HEK293T (cell line): Measurements from ENCODE around the gene MYLK.
"Not testable (repeated sequence)": the region's sequence is repeated elsewhere in the genome, so short reads cannot be mapped to it uniquely, and the experiment has no call there.

Source experiments
- CTCF ChIA-PET: fragments of 350-600 bp; formaldehyde crosslinking; extraction: SDS; loops from one replicate; lab custom pipeline; 2021; ENCODE audit warnings: antibody characterized with exemption, inconsistent platforms; lab: Yijun Ruan, JAX
- POLR2A ChIA-PET: fragments of 350-600 bp; formaldehyde crosslinking; extraction: SDS; loops from one replicate; lab custom pipeline; 2020; ENCODE audit warnings: antibody characterized with exemption, inconsistent platforms; lab: Yijun Ruan, JAX
- DNase-seq: peaks from one replicate; pipeline ENCODE4 v3.0.0; 2012; ENCODE audit warnings: mixed read lengths; ENCODE audit errors: extremely low spot score
- ARNT ChIP-seq: fragments of 450-650 bp; IDR thresholded peaks from 2 replicates; pipeline ENCODE4 v1.6.1; 2017; ENCODE audit warnings: mild to moderate bottlenecking
- BHLHE40 ChIP-seq: fragments of 450-650 bp; IDR thresholded peaks from 2 replicates; pipeline ENCODE4 v1.6.1; 2016; ENCODE audit warnings: mild to moderate bottlenecking, moderate library complexity, borderline replicate concordance
- CTBP1 ChIP-seq: fragments of 450-650 bp; IDR thresholded peaks from 2 replicates; pipeline ENCODE4 v1.6.1; 2016; ENCODE audit warnings: borderline replicate concordance
- ELF4 ChIP-seq: fragments of 450-650 bp; IDR thresholded peaks from 2 replicates; pipeline ENCODE4 v1.6.1; 2017; ENCODE audit warnings: antibody characterized with exemption
- FOXA1 ChIP-seq: fragments of 450-650 bp; IDR thresholded peaks from 2 replicates; pipeline ENCODE4 v1.6.1; 2016; ENCODE audit warnings: mild to moderate bottlenecking
- FOXK2 ChIP-seq: fragments of 450-650 bp; IDR thresholded peaks from 2 replicates; pipeline ENCODE4 v1.6.1; 2016; ENCODE audit warnings: mild to moderate bottlenecking
- FOXM1 ChIP-seq: fragments of 450-650 bp; IDR thresholded peaks from 2 replicates; pipeline ENCODE4 v1.6.1; 2017; ENCODE audit warnings: mild to moderate bottlenecking, borderline replicate concordance
- HDGF ChIP-seq: fragments of 450-650 bp; IDR thresholded peaks from 2 replicates; pipeline ENCODE4 v1.6.1; 2017; ENCODE audit warnings: antibody characterized with exemption, borderline replicate concordance
- L3MBTL2 ChIP-seq: fragments of 450-650 bp; conservative IDR thresholded peaks from 2 replicates; pipeline ENCODE4 v1.6.1; 2016; ENCODE audit warnings: mild to moderate bottlenecking
- LEF1 ChIP-seq: fragments of 450-650 bp; IDR thresholded peaks from 2 replicates; pipeline ENCODE4 v1.6.1; 2017; ENCODE audit warnings: mild to moderate bottlenecking, borderline replicate concordance
- NFRKB ChIP-seq: fragments of 450-650 bp; IDR thresholded peaks from 2 replicates; pipeline ENCODE4 v1.6.1; 2016; ENCODE audit warnings: mild to moderate bottlenecking, moderate library complexity
- PKNOX1 ChIP-seq: fragments of 450-650 bp; IDR thresholded peaks from 2 replicates; pipeline ENCODE4 v1.6.1; 2016
- SP1 ChIP-seq: fragments of 450-650 bp; IDR thresholded peaks from 2 replicates; pipeline ENCODE4 v1.6.1; 2017
- SUZ12 ChIP-seq: fragments of 450-650 bp; IDR thresholded peaks from 2 replicates; pipeline ENCODE4 v1.6.1; 2016; ENCODE audit warnings: mild to moderate bottlenecking
- TARDBP ChIP-seq: fragments of 450-650 bp; IDR thresholded peaks from 2 replicates; pipeline ENCODE4 v1.6.1; 2016
- ZNF384 ChIP-seq: fragments of 450-650 bp; IDR thresholded peaks from 2 replicates; pipeline ENCODE4 v1.6.1; 2016

The MYLK gene

GRCh38 chr3:123702720-123703119 is 181.4 kb downstream of the MYLK start:
- no peak for TF ChIP-seq L3MBTL2
- TF ChIP-seq HDGF = no peak
- TF ChIP-seq LEF1 = no peak
- no peak for TF ChIP-seq FOXA1
- no peak for TF ChIP-seq NFRKB
- no peak for TF ChIP-seq CTBP1
- TF ChIP-seq ZNF384 = no peak
- TF ChIP-seq ARNT = no peak
- TF ChIP-seq BHLHE40 = no peak
- TF ChIP-seq SP1 = no peak
- no peak for TF ChIP-seq FOXK2
- CTCF ChIA-PET = interaction anchor here (0.6 to 1.4 kb wide), 4 partner anchors 21 to 211 kb away, joined by 3 to 5 read pairs (median 4); no protein-coding TSS in a partner anchor
- POLR2A ChIA-PET = no interaction called here
- DNase-seq = no peak

- CTCF ChIA-PET = interaction anchor here (0.6 to 1.2 kb wide), 3 partner anchors 21 to 212 kb away, joined by 3 to 4 read pairs (median 4); no protein-coding TSS in a partner anchor
- peak; percentile 57 for DNase-seq
- POLR2A ChIA-PET = not testable (repeated sequence)
Measured at GRCh38 chr3:123702057-123702456, 182.1 kb downstream of the MYLK start.

GRCh38 chr3:123700791-123701722 is 183.1 kb downstream of the MYLK start:
- no peak for DNase-seq
- CTCF ChIA-PET = interaction anchor here (1.0 kb wide), 1 partner anchor 49 kb away, joined by 4 read pairs; no protein-coding TSS in a partner anchor
- TF ChIP-seq HDGF (no peak), L3MBTL2 (no peak), PKNOX1 (no peak), SUZ12 (no peak), ARNT (no peak), CTBP1 (no peak), SP1 (no peak), TARDBP (no peak)
- POLR2A ChIA-PET = no interaction called here

- no peak for DNase-seq
- POLR2A ChIA-PET = no interaction called here
Measured at GRCh38 chr3:123698813-123699212, 185.3 kb downstream of the MYLK start.

GRCh38 chr3:123696808-123697207 is 187.3 kb downstream of the MYLK start:
- ChIA-PET POLR2A (no interaction called here), CTCF (interaction anchor here (0.8 kb wide), 1 partner anchor 27 kb away, joined by 3 read pairs; no protein-coding TSS in a partner anchor)
- no peak for DNase-seq
- TF ChIP-seq SP1 = no peak
- TF ChIP-seq BHLHE40 = no peak
- no peak for TF ChIP-seq TARDBP
- TF ChIP-seq CTBP1 = no peak
- TF ChIP-seq FOXM1 = no peak

More at GRCh38 chr3:123698813-123699212, 185.3 kb downstream of the MYLK start:
- TF ChIP-seq TARDBP (no peak), FOXK2 (no peak), CTBP1 (no peak), ARNT (no peak), LEF1 (no peak), FOXM1 (no peak), BHLHE40 (no peak), HDGF (no peak), L3MBTL2 (no peak), ZNF384 (no peak), SP1 (no peak), SUZ12 (no peak), FOXA1 (no peak), PKNOX1 (no peak), NFRKB (no peak), ELF4 (no peak)
- CTCF ChIA-PET = interaction anchor here (1.1 to 1.2 kb wide), 2 partner anchors 25 to 46 kb away, joined by 4 read pairs; no protein-coding TSS in a partner anchor

- ChIA-PET POLR2A (no interaction called here), CTCF (interaction anchor here (0.8 to 1.7 kb wide), 2 partner anchors 28 to 44 kb away, joined by 3 to 4 read pairs; no protein-coding TSS in a partner anchor)
- DNase-seq = no peak
- no peak for TF ChIP-seq FOXM1
- TF ChIP-seq BHLHE40 = no peak
- no peak for TF ChIP-seq HDGF
- no peak for TF ChIP-seq FOXA1
- no peak for TF ChIP-seq NFRKB
Measured at GRCh38 chr3:123695731-123696640, 188.1 kb downstream of the MYLK start.
